Measurements from ENCODE around the gene CRISP1.

CRISP1 gene, protein sequence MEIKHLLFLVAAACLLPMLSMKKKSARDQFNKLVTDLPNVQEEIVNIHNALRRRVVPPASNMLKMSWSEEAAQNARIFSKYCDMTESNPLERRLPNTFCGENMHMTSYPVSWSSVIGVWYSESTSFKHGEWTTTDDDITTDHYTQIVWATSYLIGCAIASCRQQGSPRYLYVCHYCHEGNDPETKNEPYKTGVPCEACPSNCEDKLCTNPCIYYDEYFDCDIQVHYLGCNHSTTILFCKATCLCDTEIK

DNA sequence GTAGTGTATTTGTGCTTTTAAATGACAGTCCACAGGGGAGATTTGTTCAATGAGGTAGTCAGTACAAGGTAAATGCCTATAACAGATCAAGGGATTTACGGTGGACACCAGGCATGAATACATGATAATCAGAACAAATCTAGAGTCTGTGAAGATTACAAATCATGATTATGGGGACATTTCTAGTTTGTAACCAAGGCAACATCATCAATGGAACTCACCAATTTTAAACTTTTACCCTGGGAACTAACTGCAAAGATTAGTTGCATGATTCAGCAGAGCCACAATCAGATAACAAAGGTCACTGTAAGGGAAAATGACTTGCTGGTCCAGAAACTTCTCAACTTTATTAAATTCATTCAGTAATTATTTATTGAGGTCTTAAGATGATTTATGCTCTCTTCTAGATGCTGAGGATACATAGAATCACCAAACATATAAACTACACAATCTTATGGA lies at the start of gene CRISP1:
CRISP1 (minus strand) TSS at position 51 of the 459 bp plus-strand sequence. CDS start 9,135 bp downstream, outside the sequence.
- TF ChIP-seq, protein P1, sequence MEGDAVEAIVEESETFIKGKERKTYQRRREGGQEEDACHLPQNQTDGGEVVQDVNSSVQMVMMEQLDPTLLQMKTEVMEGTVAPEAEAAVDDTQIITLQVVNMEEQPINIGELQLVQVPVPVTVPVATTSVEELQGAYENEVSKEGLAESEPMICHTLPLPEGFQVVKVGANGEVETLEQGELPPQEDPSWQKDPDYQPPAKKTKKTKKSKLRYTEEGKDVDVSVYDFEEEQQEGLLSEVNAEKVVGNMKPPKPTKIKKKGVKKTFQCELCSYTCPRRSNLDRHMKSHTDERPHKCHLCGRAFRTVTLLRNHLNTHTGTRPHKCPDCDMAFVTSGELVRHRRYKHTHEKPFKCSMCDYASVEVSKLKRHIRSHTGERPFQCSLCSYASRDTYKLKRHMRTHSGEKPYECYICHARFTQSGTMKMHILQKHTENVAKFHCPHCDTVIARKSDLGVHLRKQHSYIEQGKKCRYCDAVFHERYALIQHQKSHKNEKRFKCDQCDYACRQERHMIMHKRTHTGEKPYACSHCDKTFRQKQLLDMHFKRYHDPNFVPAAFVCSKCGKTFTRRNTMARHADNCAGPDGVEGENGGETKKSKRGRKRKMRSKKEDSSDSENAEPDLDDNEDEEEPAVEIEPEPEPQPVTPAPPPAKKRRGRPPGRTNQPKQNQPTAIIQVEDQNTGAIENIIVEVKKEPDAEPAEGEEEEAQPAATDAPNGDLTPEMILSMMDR (IDR thresholded peaks at IDR 0.05; ENCODE audit: extremely low read depth, missing control alignments), result no peak
- no peak for DNase-seq (ENCODE audit: low spot score)

DNA sequence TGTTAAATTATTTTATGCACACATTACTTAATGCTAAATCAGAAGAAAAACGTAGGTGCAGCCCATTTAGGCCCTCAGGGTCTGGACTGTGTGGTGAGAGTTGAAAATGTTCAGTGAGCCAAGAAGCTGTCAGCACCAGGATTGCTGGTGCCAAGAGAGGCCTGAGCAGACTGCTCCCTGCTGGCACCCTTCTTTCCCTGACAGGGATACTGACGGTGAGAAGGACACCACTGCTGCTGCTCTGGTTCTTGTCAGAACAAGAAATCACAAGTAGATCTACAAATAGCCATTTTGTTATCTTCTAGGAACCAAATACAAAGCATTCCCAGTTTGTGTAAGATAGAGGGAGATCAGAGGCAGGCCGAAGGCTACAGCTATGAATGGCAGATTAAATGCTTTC lies 48.7 kb upstream of the CRISP1 start:
- TF ChIP-seq, protein P1 (IDR thresholded peaks at IDR 0.05; ENCODE audit: extremely low read depth, missing control alignments), result no peak
- no peak for DNase-seq (ENCODE audit: low spot score)

DNA sequence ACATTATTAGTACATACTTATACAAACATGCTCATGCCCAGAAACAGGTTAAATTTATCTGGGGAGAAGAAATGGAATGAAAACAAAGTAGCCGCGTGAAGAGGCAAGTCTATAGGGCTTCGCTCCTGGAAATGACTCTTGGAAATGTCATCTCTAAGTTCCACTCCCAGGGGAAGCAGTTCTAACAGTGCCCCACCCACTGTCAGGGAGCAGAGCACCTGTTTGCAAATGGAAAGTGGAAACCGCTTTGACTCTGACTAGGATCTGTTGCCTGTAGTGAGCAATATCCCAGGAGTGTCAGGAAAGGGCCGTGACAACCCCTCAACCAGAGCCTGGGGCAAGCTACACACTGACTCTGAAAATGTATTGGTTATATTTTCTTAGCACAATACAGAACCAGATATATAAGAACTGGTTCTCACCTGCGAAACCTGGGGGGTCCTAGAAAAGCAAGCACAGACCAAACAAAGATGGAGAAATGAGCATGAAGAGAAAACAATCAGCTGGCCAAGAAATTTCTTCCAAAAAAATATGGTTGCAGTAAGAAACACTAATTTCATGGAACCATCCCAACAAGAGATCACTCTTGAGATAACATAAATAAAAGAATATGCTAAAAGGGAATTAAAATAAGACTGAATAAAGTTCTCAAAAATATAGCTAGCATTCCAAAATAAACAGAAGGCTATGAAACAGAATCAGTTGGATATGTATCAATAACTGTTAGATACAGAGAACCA lies 47.5 kb upstream of the CRISP1 start:
- no peak for DNase-seq (ENCODE audit: low spot score)
- TF ChIP-seq, protein P1 (IDR thresholded peaks at IDR 0.05; ENCODE audit: extremely low read depth, missing control alignments), result no peak

DNA sequence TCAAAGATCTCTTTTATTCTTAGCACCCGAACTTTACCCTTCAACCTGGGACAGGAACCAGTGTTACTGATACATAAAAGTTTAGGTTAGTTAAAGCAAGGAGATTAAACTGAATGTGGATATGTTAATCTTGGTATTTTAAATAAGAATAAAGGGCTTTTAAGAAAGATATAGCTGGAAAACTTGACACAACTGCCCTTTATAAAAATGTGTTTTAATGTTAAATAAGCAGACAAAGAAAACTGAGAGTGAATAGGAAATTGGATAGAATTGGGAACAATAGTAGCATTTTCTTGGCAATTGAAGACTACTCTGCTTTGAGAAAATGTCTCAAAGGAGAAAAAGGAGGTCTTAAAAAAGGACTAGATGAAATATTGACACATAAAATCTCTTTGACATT lies 45.9 kb upstream of the CRISP1 start:
- TF ChIP-seq, protein P1 (IDR thresholded peaks at IDR 0.05; ENCODE audit: extremely low read depth, missing control alignments), result no peak
- no peak for DNase-seq (ENCODE audit: low spot score)

DNA sequence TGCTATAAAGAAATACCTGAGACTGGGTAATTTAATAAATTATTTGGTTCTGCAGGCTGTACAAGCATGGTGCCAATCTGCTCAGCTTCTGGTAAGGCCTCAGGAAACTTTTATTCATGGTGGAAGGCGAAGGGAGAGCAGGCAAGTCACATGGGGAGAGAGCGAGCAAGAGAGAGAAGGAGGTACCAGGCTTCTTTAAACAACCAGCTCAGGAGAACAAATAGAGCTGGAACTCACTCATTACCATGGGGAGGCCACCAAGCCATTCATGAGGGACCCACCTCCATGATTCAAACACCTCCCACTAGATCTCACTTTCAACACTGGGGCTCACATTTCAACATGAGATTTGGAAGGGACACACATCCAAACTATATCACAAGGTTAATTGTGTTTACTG lies 44.9 kb upstream of the CRISP1 start:
- TF ChIP-seq, protein P1 (IDR thresholded peaks at IDR 0.05; ENCODE audit: extremely low read depth, missing control alignments), result no peak
- DNase-seq (ENCODE audit: low spot score), result no peak

DNA sequence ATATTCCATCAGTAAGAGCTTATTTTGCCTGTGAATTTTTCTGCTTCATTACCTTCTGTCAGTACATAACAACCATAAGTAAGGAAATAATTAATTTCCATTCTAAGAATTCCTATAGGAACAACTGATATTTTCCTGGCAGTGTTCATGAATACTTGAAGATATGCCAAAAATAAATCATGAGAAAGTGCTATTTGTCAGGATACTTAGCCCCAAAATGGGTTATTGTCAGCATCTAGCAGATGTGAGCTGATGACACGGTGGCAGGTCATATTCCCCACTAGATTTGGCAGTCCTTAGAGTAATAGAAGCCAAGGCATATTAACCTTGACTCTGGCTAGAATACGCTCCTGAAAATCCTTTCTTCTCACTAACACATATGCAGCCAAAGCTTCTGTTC lies 43.2 kb upstream of the CRISP1 start:
- TF ChIP-seq, protein P1 (IDR thresholded peaks at IDR 0.05; ENCODE audit: extremely low read depth, missing control alignments), result no peak
- no peak for DNase-seq (ENCODE audit: low spot score)

DNA sequence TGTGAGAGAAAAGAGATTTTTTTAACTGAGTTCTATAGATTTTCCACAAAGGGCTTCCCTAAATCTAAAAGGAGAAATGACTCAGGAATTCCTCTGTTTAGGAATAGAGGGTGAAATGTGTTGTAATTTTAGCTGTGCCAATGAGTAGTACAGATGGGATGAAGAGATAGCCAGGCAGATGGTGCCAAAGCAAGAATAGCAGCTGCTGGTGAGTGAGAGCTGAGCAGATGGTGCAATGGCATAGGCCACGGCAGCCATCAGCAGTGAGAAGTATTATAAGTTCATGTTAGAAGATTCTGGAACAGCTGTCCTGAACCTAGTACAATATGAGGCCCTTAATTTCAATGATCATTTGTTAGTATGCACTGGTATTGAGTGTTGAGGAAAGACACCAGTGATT lies 40.2 kb upstream of the CRISP1 start:
- no peak for DNase-seq (ENCODE audit: low spot score)
- TF ChIP-seq, protein P1 (IDR thresholded peaks at IDR 0.05; ENCODE audit: extremely low read depth, missing control alignments), result no peak

Data from GM20000 (cell line).